ENCODE measurements around the gene PTPRB.

- TF ChIP-seq CTCF (IDR thresholded peaks at IDR 0.05; ENCODE audit: low read length) (no peak), EZH2 (IDR thresholded peaks at IDR 0.05; ENCODE audit: borderline replicate concordance, low read length) (no peak)
Observed at GRCh38 chr12:70617450-70617849, 19.8 kb downstream of the PTPRB start.

All from OCI-LY1 (cell line).